Muscle of leg (tissue), 11 donors: ENCODE measurements around the gene AGAP1. TPM values are rescaled to one million over a fixed set of nuclear protein-coding genes. Genes with fewer than 3 reads are reported as not detected.

Source experiments
- DNase-seq: peaks from one replicate; pipeline ENCODE4 v3.0.0; 2013
- H3K27ac ChIP-seq: one replicate; pipeline ENCODE4 v1.5.1; 2013; ENCODE audit warnings: mild to moderate bottlenecking, low read length, control low read depth
- H3K27me3 ChIP-seq: one replicate; pipeline ENCODE4 v1.6.1; 2013; ENCODE audit warnings: low read length; ENCODE audit not compliant: control insufficient read depth, insufficient read depth
- H3K36me3 ChIP-seq: one replicate; pipeline ENCODE4 v1.6.1; 2013; ENCODE audit warnings: low read length; ENCODE audit not compliant: control insufficient read depth, insufficient read depth
- H3K4me1 ChIP-seq: one replicate; pipeline ENCODE4 v1.6.1; 2013; ENCODE audit warnings: low read length; ENCODE audit not compliant: control insufficient read depth, insufficient read depth
- H3K4me3 ChIP-seq: one replicate; pipeline ENCODE4 v1.5.1; 2013; ENCODE audit warnings: low read length, control low read depth
- H3K9me3 ChIP-seq: replicated peaks from 2 replicates; pipeline ENCODE4 v1.6.1; 2013; ENCODE audit warnings: low read depth, low read length; ENCODE audit not compliant: control insufficient read depth
- WGBS: methylation state at CpG from one replicate; pipeline ENCODE4 v1.1.5; 2013; ENCODE audit warnings: missing lambda C conversion rate; ENCODE audit not compliant: insufficient coverage; 5-methylcytosine and 5-hydroxymethylcytosine counted together
- polyA plus RNA-seq, 8 donors: library from polyadenylated mRNA; unstranded; fragments of 120-200 nt; gene quantifications; one replicate each; pipeline versions ENCODE4 v1.2.1 to v1.2.3, GENCODE V29; 2013; ENCODE audit warnings: inconsistent platforms in 1 of 8, low replicate concordance in 1 of 8; ENCODE audit not compliant: insufficient read length in 8 of 8, insufficient read depth in 1 of 8
- total RNA-seq: library from RNA; stranded (reverse); fragments of 120-200 nt; gene quantifications from one replicate; pipeline ENCODE4 v1.2.4, GENCODE V29; 2013

Gene AGAP1
- total and polyA plus RNA-seq, 9 donors: 19.1 to 32.0 (median 26.8) TPM

- Histone ChIP-seq H3K4me3 (no peak overlapping the region), H3K27ac (no peak overlapping the region), H3K9me3 (no peaks in the 10 kb centered on the region), H3K36me3 (no peaks in the 10 kb centered on the region), H3K27me3 (peaks cover 91% of the 10 kb centered on the region), H3K4me1 (peaks cover 36% of the 10 kb centered on the region)
- WGBS: 0% methylated on average over 4 of the region's 16 CpGs
- DNase-seq: no peak
Measured at GRCh38 chr2:236171680-236172254, 677.9 kb downstream of the AGAP1 start.

DNA sequence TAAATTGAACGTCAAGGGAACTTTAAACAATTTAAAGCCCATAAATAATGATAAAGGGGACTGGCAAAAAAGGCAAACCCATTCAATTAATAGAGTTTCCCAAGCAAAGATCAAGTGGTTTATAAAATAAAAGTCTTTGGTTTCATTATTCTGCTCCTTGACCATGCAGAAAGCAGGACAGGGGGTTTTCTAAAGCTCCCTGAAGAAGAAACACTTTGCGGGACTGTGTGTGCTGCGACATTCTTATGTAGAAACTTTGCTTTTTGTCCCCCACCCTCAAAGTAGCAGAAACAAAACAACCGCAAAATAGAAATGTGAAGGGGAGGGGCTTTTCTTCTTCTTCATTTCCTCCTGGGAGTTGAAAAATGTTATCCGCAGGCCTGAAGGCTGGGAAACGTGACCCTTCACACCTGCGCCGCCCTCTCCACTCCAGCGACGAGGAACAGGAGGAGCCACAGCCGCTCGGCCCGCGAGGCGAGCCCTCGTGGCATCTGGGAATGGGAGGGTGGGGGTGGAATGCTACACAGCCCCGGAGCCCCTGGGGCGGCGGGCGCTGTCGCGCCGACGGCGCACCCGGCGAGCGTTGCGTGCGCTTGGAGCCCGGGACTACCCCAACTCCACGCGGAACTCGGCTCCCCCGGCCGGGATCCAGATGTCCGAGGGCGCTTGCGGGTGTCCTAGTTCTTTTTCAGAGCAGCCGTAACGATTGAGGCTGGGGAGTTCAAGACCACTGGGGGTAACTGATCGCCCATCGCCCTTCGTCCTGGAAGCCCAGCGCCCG is 678.6 kb downstream of the AGAP1 start:
- Histone ChIP-seq H3K4me3 (no peak overlapping the region), H3K9me3 (no peaks in the 10 kb centered on the region), H3K27me3 (peaks cover 91% of the 10 kb centered on the region), H3K4me1 (peaks cover 32% of the 10 kb centered on the region), H3K27ac (no peak overlapping the region), H3K36me3 (no peaks in the 10 kb centered on the region)
- 2% methylated on average over 36 of the region's 46 CpGs for WGBS
- DNase-seq: no peak

GRCh38 chr2:236173036-236173728 is 679.3 kb downstream of the AGAP1 start:
- no peak overlapping the region for H3K4me3 ChIP-seq
- peaks cover 93% of the 10 kb centered on the region for H3K27me3 ChIP-seq
- H3K36me3 ChIP-seq: no peaks in the 10 kb centered on the region
- no peak for DNase-seq
- 2% methylated on average over 54 of the region's 62 CpGs for WGBS
- peaks cover 39% of the 10 kb centered on the region for H3K4me1 ChIP-seq
- H3K9me3 ChIP-seq: no peaks in the 10 kb centered on the region
- no peak overlapping the region for H3K27ac ChIP-seq

GRCh38 chr2:236173729-236174607 is 680.1 kb downstream of the AGAP1 start:
- Histone ChIP-seq H3K4me1 (peaks cover 42% of the 10 kb centered on the region), H3K27me3 (peaks cover 94% of the 10 kb centered on the region)
- WGBS: 2% methylated on average over 6 of the region's 23 CpGs

DNA sequence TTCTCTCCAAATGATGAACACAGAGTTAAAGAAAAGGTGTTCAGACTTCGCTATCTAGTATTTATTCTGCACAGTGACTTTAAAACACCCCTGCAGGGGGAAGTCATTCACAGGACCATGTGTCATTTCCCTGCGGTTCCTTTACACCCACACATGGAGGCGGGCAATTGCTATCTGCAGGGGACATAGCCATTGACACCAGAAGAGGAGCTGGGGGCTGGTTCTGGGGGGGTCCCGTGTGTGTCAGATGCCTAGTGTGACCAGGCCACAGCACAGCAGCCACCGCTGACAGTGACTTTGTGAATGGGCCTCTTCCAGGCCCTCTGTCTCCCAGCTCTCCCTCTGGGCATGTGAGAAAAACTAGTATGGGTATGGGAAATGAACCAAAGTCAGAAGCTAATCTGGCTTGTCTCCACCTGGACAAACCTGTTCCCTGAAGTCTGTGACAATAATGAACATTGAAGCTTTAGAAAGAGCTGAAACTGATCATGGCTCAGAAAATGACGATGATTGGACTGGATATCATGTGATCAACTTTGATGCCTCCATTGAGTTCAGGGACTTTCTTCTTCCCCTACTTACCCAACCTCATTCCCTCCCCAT is 681.8 kb downstream of the AGAP1 start:
- WGBS: 36% methylated on average over 2 of the region's 6 CpGs
- H3K4me1 ChIP-seq: peaks cover 40% of the 10 kb centered on the region

More at GRCh38 chr2:236173729-236174607, 680.1 kb downstream of the AGAP1 start:
- H3K36me3 ChIP-seq: no peaks in the 10 kb centered on the region
- no peak overlapping the region for H3K27ac ChIP-seq
- no peaks in the 10 kb centered on the region for H3K9me3 ChIP-seq
- DNase-seq: no peak
- H3K4me3 ChIP-seq: no peak overlapping the region

GRCh38 chr2:236176417-236176816 is 682.6 kb downstream of the AGAP1 start:
- 8% methylated on average over 5 of the region's 7 CpGs for WGBS
- no peaks in the 10 kb centered on the region for H3K36me3 ChIP-seq
- H3K9me3 ChIP-seq: no peaks in the 10 kb centered on the region
- DNase-seq: no peak
- H3K27me3 ChIP-seq: peaks cover 86% of the 10 kb centered on the region
- H3K4me1 ChIP-seq: peaks cover 34% of the 10 kb centered on the region
- no peak overlapping the region for H3K27ac ChIP-seq
- no peak overlapping the region for H3K4me3 ChIP-seq

More for the DNA sequence above, 681.8 kb downstream of the AGAP1 start:
- H3K27me3 ChIP-seq: peaks cover 88% of the 10 kb centered on the region
- H3K9me3 ChIP-seq: no peaks in the 10 kb centered on the region
- no peak for DNase-seq
- H3K27ac ChIP-seq: no peak overlapping the region
- no peak overlapping the region for H3K4me3 ChIP-seq
- no peaks in the 10 kb centered on the region for H3K36me3 ChIP-seq

DNA sequence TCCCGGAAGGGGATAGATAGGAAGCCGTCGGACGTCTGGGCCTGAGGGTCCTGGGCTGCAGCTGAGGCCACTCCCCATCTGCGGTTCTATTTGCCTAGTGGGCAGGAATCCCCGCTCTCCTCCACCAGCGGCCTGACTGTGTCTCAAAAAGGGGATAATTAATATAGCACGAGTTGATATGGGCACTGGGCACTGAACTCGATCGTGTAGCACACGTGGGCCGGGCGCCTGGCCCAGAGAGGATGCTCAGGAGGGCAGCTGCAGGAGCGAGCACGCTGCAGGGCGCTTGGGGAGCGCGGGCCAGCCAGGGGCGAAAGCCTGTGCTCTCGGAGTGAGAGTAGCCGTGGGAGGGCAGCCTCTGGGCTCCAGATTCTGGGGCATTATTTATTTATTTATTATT is 683.1 kb downstream of the AGAP1 start:
- no peaks in the 10 kb centered on the region for H3K9me3 ChIP-seq
- peaks cover 31% of the 10 kb centered on the region for H3K4me1 ChIP-seq
- H3K27me3 ChIP-seq: peaks cover 85% of the 10 kb centered on the region
- DNase-seq: no peak
- no peaks in the 10 kb centered on the region for H3K36me3 ChIP-seq
- no peak overlapping the region for H3K27ac ChIP-seq
- no peak overlapping the region for H3K4me3 ChIP-seq
- WGBS: 45% methylated on average over 14 of the region's 21 CpGs

DNA sequence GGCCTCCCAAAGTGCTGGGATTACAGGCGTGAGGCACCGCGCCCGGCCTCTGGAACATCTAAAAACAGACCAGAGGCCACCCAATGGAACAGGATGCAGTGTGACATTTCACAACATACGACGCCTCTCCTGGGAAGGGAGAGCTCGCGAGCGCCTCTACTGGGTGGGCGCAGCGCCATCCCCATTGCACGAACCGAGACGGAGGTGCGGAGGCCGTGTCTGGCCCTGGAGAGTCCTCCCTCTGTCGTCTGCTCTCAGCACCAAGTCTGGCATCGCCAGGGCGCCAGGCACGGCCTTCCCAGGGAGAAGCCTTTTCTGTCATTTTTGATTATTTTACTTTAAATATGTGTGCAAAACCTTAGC is 683.7 kb downstream of the AGAP1 start:
- Histone ChIP-seq H3K36me3 (no peaks in the 10 kb centered on the region), H3K27ac (no peak overlapping the region), H3K9me3 (no peaks in the 10 kb centered on the region), H3K4me1 (peaks cover 28% of the 10 kb centered on the region), H3K27me3 (peaks cover 85% of the 10 kb centered on the region), H3K4me3 (no peak overlapping the region)
- WGBS: 6% methylated on average over 16 of the region's 20 CpGs
- no peak for DNase-seq

DNA sequence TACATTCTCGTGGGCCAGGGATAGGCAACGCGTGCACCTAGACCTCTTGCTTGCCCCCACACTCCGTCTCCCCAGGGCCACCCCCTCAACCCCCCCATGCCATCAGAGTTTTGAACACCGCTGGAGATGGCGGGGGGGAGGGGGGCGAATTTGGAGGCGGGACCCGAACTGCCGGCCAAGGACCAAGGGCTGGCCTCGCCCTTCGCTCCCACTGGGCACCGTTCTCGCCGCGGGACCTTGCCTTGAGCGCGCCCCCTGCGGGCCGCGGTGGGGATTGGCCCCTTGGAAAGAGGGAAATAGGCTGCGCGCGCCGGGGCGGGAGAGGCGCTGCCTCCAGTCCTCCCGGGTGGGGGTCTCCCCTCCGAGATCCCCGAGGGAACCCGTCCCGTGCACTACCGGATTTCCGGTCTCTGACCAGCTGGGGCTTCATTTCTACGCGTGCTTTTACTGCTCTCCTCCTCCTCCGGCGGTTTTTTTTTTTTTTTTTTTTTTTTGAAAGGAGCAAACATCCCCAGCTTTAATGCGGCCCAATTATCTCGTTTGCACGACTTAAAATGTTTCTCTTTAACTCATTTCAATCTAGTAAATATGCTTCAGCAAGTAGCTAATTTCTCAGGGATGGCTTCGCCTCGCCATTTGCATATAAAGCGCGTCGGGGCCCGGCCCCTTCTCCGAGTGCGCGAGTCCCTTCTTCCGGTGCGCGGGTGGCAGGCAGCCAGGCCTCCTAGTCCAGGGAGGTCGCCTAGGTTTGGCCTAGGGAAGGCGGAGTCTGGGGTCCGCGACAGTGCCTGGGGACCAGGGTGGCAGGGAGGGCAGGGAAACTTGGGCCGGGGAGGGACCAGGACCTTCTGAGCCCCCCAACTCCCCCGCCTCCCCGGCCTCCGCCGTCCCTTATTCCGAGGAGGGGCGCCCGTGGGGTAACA is 684.4 kb downstream of the AGAP1 start:
- Histone ChIP-seq H3K4me3 (peak overlapping the region; percentile 9), H3K9me3 (no peaks in the 10 kb centered on the region), H3K36me3 (no peaks in the 10 kb centered on the region), H3K27ac (no peak overlapping the region), H3K4me1 (peaks cover 24% of the 10 kb centered on the region), H3K27me3 (peaks cover 81% of the 10 kb centered on the region)
- WGBS: 0% methylated on average over 52 of the region's 65 CpGs
- DNase-seq: peak; percentile 58
